Chondrocyte (in vitro differentiated cells): ENCODE data around the gene TMEM126A. TPM values are rescaled to one million over a fixed set of nuclear protein-coding genes. Genes with fewer than 3 reads are reported as not detected.

ENCODE experiments used
- DNase-seq: peaks from one replicate; pipeline ENCODE4 v3.0.0; 2021; ENCODE audit warnings: mixed read lengths, low spot score
- H3K27ac Mint-ChIP-seq: one replicate; pipeline ENCODE4 v1.8.0; 2021; ENCODE audit warnings: mild to moderate bottlenecking, moderate library complexity, mixed read lengths; ENCODE audit not compliant: unreplicated experiment
- H3K27me3 Mint-ChIP-seq: 2 replicates; pipeline ENCODE4 v1.8.0; 2021; ENCODE audit warnings: low read depth, mixed read lengths
- H3K36me3 Mint-ChIP-seq: 2 replicates; pipeline ENCODE4 v1.8.0; 2021; ENCODE audit warnings: low read depth, mixed read lengths
- H3K4me1 Mint-ChIP-seq: 2 replicates; pipeline ENCODE4 v1.8.0; 2021; ENCODE audit warnings: low read depth, mild to moderate bottlenecking, mixed read lengths
- H3K4me3 Mint-ChIP-seq: one replicate; pipeline ENCODE4 v1.8.0; 2021; ENCODE audit warnings: mild to moderate bottlenecking, moderate library complexity, mixed read lengths; ENCODE audit not compliant: unreplicated experiment
- H3K9me3 Mint-ChIP-seq: 2 replicates; pipeline ENCODE4 v1.8.0; 2021; ENCODE audit warnings: low read depth, mixed read lengths
- total RNA-seq: library from RNA; stranded (reverse); gene quantifications from 3 replicates; pipeline ENCODE4 v1.2.1, GENCODE V29; 2021
- TF ChIP-seq, protein P1 (sequence below): fragments of 200-600 bp; sonication (generic); IDR thresholded peaks from 2 replicates; pipeline ENCODE4 v1.5.0; 2021; ENCODE audit warnings: antibody characterized with exemption, mild to moderate bottlenecking, moderate library complexity

TMEM126A gene
- total RNA-seq, 1 donor from 2014 or later = 30.7 TPM

DNA sequence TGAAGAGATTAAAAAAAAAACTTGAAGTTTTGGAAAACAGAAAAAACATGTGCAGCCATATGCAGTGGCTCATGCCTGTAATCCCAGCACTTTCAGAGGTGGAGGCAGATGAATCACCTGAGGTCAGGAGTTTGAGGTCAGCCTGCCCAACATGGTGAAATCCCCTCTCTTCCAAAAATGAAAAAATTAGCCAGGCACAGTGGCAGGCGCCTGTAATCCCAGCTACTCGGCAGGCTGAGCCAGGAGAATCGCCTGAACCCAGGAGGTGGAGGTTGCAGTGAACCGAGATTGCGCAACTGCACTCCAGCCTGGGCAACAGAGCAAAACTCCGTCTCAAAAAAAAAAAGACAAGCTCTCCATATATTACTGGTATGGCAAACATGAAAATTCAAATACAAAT, 28.3 kb upstream of the TMEM126A start:
- TF ChIP-seq, protein P1, sequence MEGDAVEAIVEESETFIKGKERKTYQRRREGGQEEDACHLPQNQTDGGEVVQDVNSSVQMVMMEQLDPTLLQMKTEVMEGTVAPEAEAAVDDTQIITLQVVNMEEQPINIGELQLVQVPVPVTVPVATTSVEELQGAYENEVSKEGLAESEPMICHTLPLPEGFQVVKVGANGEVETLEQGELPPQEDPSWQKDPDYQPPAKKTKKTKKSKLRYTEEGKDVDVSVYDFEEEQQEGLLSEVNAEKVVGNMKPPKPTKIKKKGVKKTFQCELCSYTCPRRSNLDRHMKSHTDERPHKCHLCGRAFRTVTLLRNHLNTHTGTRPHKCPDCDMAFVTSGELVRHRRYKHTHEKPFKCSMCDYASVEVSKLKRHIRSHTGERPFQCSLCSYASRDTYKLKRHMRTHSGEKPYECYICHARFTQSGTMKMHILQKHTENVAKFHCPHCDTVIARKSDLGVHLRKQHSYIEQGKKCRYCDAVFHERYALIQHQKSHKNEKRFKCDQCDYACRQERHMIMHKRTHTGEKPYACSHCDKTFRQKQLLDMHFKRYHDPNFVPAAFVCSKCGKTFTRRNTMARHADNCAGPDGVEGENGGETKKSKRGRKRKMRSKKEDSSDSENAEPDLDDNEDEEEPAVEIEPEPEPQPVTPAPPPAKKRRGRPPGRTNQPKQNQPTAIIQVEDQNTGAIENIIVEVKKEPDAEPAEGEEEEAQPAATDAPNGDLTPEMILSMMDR = no peak
- DNase-seq = no peak
- no peaks in the 10 kb centered on the region for H3K4me1 Mint-ChIP-seq
- H3K4me3 Mint-ChIP-seq = no peak overlapping the region
- H3K36me3 Mint-ChIP-seq = peaks cover 2% of the 10 kb centered on the region
- H3K27me3 Mint-ChIP-seq = no peaks in the 10 kb centered on the region
- peaks cover 3% of the 10 kb centered on the region for H3K9me3 Mint-ChIP-seq
- no peak overlapping the region for H3K27ac Mint-ChIP-seq

GRCh38 chr11:85620256-85620655, 27.5 kb upstream of the TMEM126A start:
- Mint-ChIP-seq H3K9me3 (peaks cover 3% of the 10 kb centered on the region), H3K27ac (no peak overlapping the region), H3K36me3 (peaks cover 2% of the 10 kb centered on the region), H3K4me3 (no peak overlapping the region), H3K27me3 (no peaks in the 10 kb centered on the region), H3K4me1 (peaks cover 4% of the 10 kb centered on the region)
- DNase-seq = no peak
- TF ChIP-seq, protein P1 = no peak

GRCh38 chr11:85626496-85626895, 21.3 kb upstream of the TMEM126A start:
- no peak for DNase-seq
- TF ChIP-seq, protein P1 = no peak
- Mint-ChIP-seq H3K27ac (peak overlapping the region; percentile 95), H3K4me3 (peak overlapping the region; percentile 85), H3K4me1 (peaks cover 30% of the 10 kb centered on the region), H3K27me3 (no peaks in the 10 kb centered on the region), H3K36me3 (no peaks in the 10 kb centered on the region), H3K9me3 (no peaks in the 10 kb centered on the region)

DNA sequence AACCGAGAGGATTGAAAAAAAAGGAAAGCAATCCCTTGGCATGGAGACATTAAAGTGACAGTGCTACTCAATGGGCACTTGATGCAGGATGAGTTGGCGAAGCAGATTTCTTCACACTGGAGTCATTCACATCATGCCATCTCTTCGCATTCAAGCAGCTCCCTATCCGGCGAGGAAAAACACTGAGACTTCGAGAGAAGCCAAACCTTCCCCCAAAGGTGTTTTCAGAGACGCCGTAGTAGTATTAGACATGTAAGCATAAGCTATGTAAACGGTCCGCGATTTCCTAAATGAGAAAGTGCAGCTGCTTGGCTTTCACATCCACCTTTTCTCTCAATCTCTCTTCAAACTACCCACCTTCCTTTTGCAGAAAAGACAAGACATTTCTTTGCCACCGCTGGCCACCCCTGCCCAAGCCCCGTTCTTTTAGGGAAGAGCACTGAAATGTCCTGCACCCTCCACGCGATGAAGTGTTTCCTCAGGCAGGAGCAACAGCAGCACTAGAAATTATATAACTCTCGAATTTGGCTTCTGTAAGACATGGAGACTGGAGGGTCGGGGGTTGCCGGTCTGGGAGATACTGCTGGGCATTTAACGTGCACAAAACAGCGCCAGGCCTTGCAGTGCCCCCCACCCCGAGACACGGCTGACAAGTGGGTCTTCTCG, 20.3 kb upstream of the TMEM126A start, which contains the start of gene DLG2:
DLG2 (minus strand) TSS at position 13 of the 666 bp plus-strand sequence.
- Mint-ChIP-seq H3K36me3 (no peaks in the 10 kb centered on the region), H3K4me3 (peak within 1 kb of the TSS; percentile 85), H3K27me3 (no peaks in the 10 kb centered on the region), H3K4me1 (peaks cover 30% of the 10 kb centered on the region), H3K9me3 (no peaks in the 10 kb centered on the region), H3K27ac (peak within 1 kb of the TSS; percentile 95)
- DNase-seq = no peak
- TF ChIP-seq, protein P1 = no peak

GRCh38 chr11:85627998-85628770, 19.6 kb upstream of the TMEM126A start, which contains the start of gene TMEM126B:
Gene TMEM126B, plus strand, starts transcription at chr11:85628593. Its CDS starts 15 bp downstream, at chr11:85628608.
- Mint-ChIP-seq H3K4me3 (peak within 1 kb of the TSS; percentile 85), H3K36me3 (no peaks in the 10 kb centered on the region), H3K9me3 (no peaks in the 10 kb centered on the region), H3K27me3 (no peaks in the 10 kb centered on the region), H3K4me1 (peaks cover 30% of the 10 kb centered on the region), H3K27ac (peak within 1 kb of the TSS; percentile 95)
- peak; percentile 98 for DNase-seq
- TF ChIP-seq, protein P1 = no peak
